ENCODE results near the gene ABCB9. TPM values are rescaled to one million over a fixed set of nuclear protein-coding genes. Genes with fewer than 3 reads are reported as not detected.

ABCB9 gene
- total RNA-seq, 2 experiments from 2014 or later = 4.3 to 4.9 TPM

DNA sequence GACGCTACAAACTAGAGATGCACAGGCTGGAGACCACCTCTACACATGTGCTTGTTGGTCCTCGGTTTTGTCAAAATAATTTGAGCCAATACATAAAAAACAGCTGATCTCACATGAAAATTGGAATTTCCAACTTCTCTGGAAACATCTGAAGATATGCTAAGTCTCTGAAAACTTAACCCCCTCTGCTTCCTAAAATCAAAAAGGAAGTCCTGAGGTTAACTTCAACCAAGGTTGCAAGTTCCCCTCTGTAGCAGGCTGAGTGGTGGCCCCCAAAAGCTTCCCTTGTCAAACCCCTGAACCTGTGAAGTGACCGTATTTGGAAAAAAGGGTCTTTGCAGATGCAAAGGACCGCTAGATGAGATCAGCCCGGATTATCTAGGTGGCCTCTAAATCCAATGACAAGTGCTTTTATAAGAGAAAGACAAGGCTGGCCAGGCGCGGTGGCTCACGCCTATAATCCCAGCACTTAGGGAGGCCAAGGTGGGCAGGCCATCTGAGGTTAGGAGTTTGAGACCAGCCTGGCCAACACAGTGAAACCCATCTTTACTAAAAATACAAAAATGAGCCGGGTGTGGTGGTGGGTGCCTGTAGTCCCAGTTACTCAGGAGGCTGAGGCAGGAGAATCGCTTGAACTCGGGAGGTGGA lies 38.4 kb downstream of the ABCB9 start:
- H3K27ac Mint-ChIP-seq = no peak overlapping the region
- intact Hi-C loops (cut with micrococcal nuclease) = no loop called here
- no peak for TF ChIP-seq CTCF (IDR thresholded peaks at IDR 0.05)
- peaks cover 9% of the 10 kb centered on the region for H3K4me1 Mint-ChIP-seq (ENCODE audit: low read depth)
- CTCF ChIA-PET = no interaction called here
- no peaks in the 10 kb centered on the region for H3K36me3 Mint-ChIP-seq (ENCODE audit: low read depth)
- no peaks in the 10 kb centered on the region for H3K9me3 Mint-ChIP-seq
- H3K27me3 Mint-ChIP-seq = no peaks in the 10 kb centered on the region
- ATAC-seq = no peak
- POLR2A ChIA-PET = interaction anchor here (0.6 kb wide), 1 partner anchor 27 kb away, joined by 3 read pairs; no protein-coding TSS in a partner anchor
- H3K4me3 Mint-ChIP-seq = no peak overlapping the region
- DNase-seq = no peak

- TF ChIP-seq CTCF (IDR thresholded peaks at IDR 0.05) = no peak
- no peak overlapping the region for H3K4me3 Mint-ChIP-seq
- ChIA-PET POLR2A (no interaction called here), CTCF (interaction anchor here (1.2 to 1.5 kb wide), 2 partner anchors 61 to 95 kb away, joined by 4 to 5 read pairs; no protein-coding TSS in a partner anchor)
- no peaks in the 10 kb centered on the region for H3K9me3 Mint-ChIP-seq
- peaks cover 3% of the 10 kb centered on the region for H3K4me1 Mint-ChIP-seq (ENCODE audit: low read depth)
- intact Hi-C loops (cut with micrococcal nuclease) = no loop called here
- H3K36me3 Mint-ChIP-seq (ENCODE audit: low read depth) = no peaks in the 10 kb centered on the region
- DNase-seq (no peak), ATAC-seq (no peak)
- H3K27me3 Mint-ChIP-seq = no peaks in the 10 kb centered on the region
- no peak overlapping the region for H3K27ac Mint-ChIP-seq
Observed at GRCh38 chr12:122921917-122922316, 44.3 kb downstream of the ABCB9 start.

GRCh38 chr12:122920687-122921086 lies 45.6 kb downstream of the ABCB9 start:
- H3K9me3 Mint-ChIP-seq = no peaks in the 10 kb centered on the region
- H3K27me3 Mint-ChIP-seq = no peaks in the 10 kb centered on the region
- ATAC-seq (no peak), DNase-seq (no peak)
- ChIA-PET CTCF (interaction anchor here (1.4 kb wide), 1 partner anchor 60 kb away, joined by 5 read pairs; no protein-coding TSS in a partner anchor), POLR2A (no interaction called here)
- intact Hi-C loops (cut with micrococcal nuclease) = no loop called here
- no peaks in the 10 kb centered on the region for H3K36me3 Mint-ChIP-seq (ENCODE audit: low read depth)
- no peak overlapping the region for H3K27ac Mint-ChIP-seq
- H3K4me1 Mint-ChIP-seq (ENCODE audit: low read depth) = peaks cover 2% of the 10 kb centered on the region
- H3K4me3 Mint-ChIP-seq = no peak overlapping the region
- no peak for TF ChIP-seq CTCF (IDR thresholded peaks at IDR 0.05)

DNA sequence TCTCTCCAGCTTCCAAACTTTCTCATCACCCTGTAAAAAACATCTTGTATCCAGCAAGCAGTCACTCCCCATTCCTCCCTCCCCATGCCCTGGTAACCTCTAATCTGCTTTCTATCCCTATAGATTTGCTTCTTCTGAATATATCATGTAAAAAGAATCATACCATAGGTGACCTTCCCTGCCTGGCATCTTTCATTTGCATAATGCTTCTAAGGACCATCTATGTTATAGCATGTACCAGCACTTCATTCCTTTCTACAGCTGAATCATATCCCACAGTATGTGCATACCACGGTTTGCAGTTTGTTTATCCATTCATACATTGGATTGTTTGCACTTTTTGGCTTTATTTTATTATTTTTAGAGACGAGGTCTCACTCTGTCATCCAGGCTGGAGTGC lies 47.4 kb downstream of the ABCB9 start:
- Mint-ChIP-seq H3K9me3 (no peaks in the 10 kb centered on the region), H3K4me3 (no peak overlapping the region), H3K27ac (no peak overlapping the region), H3K27me3 (no peaks in the 10 kb centered on the region), H3K36me3 (ENCODE audit: low read depth) (no peaks in the 10 kb centered on the region), H3K4me1 (ENCODE audit: low read depth) (peaks cover 2% of the 10 kb centered on the region)
- ChIA-PET POLR2A (no interaction called here), CTCF (no interaction called here)
- intact Hi-C loops (cut with micrococcal nuclease) = no loop called here
- no peak for TF ChIP-seq CTCF (IDR thresholded peaks at IDR 0.05)
- ATAC-seq = no peak
- no peak for DNase-seq

GRCh38 chr12:122917507-122918121 lies 48.6 kb downstream of the ABCB9 start:
- TF ChIP-seq CTCF (IDR thresholded peaks at IDR 0.05) = no peak
- H3K27me3 Mint-ChIP-seq = no peaks in the 10 kb centered on the region
- ChIA-PET POLR2A (no interaction called here), CTCF (no interaction called here)
- H3K4me1 Mint-ChIP-seq (ENCODE audit: low read depth) = peaks cover 2% of the 10 kb centered on the region
- intact Hi-C loops (cut with micrococcal nuclease) = no loop called here
- no peak overlapping the region for H3K4me3 Mint-ChIP-seq
- no peak for ATAC-seq
- no peak overlapping the region for H3K27ac Mint-ChIP-seq
- DNase-seq = no peak
- H3K9me3 Mint-ChIP-seq = no peaks in the 10 kb centered on the region
- H3K36me3 Mint-ChIP-seq (ENCODE audit: low read depth) = no peaks in the 10 kb centered on the region
